ENCODE measurements around the gene LIN7A. TPM values are rescaled to one million over a fixed set of nuclear protein-coding genes. Genes with fewer than 3 reads are reported as not detected.
"Not testable (repeated sequence)": the region's sequence is repeated elsewhere in the genome, so short reads cannot be mapped to it uniquely, and the experiment has no call there.

The LIN7A gene
- total and polyA plus RNA-seq, 4 donors = 4.0 to 21.7 (median 6.6) TPM

DNA sequence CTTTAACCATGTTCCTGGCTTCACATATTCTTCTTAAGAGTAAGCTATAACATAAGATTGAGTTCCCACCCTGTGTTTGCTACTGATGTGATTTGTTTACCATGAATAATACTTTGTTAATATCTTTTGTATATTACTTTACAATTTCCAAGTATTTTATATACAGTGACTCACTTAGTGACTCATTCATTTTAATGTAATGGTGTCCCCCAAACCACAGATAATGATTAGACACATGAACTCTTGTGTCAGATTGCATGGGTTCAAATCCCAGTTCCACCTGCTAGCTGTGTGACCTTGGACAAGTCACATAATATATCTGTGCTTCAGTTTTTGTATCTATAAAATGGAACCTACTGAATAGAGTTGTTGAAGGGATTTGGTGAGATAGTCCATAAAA lies 144.9 kb downstream of the LIN7A start:
- no peaks in the 10 kb centered on the region for H3K27me3 ChIP-seq (ENCODE audit: control insufficient read depth in 3 of 3, insufficient read depth in 3 of 3, low read length in 2 of 3)
- peaks cover 0 to 6% (median 0%) of the 10 kb centered on the region in 5 donors for H3K4me1 ChIP-seq (ENCODE audit: control insufficient read depth in 5 of 5, insufficient read depth in 5 of 5, low read length in 5 of 5)
- TF ChIP-seq, protein P1, sequence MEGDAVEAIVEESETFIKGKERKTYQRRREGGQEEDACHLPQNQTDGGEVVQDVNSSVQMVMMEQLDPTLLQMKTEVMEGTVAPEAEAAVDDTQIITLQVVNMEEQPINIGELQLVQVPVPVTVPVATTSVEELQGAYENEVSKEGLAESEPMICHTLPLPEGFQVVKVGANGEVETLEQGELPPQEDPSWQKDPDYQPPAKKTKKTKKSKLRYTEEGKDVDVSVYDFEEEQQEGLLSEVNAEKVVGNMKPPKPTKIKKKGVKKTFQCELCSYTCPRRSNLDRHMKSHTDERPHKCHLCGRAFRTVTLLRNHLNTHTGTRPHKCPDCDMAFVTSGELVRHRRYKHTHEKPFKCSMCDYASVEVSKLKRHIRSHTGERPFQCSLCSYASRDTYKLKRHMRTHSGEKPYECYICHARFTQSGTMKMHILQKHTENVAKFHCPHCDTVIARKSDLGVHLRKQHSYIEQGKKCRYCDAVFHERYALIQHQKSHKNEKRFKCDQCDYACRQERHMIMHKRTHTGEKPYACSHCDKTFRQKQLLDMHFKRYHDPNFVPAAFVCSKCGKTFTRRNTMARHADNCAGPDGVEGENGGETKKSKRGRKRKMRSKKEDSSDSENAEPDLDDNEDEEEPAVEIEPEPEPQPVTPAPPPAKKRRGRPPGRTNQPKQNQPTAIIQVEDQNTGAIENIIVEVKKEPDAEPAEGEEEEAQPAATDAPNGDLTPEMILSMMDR (IDR thresholded peaks at IDR 0.05; ENCODE audit: control extremely low read depth, extremely low read depth) = no peak
- H3K4me3 ChIP-seq = no peak overlapping the region
- H3K27ac ChIP-seq (ENCODE audit: low read depth in 1 of 2, low read length in 1 of 2) = no peak overlapping the region
- H3K9ac ChIP-seq (ENCODE audit: insufficient read depth in 1 of 2, low read length in 2 of 2) = no peak overlapping the region
- no peaks in the 10 kb centered on the region for H3K9me3 ChIP-seq (ENCODE audit: control insufficient read depth in 4 of 4, insufficient read depth in 3 of 4, low read length in 3 of 4)
- ATAC-seq (ENCODE audit: insufficient read depth, low FRiP score) (no peak), DNase-seq (no peak)
- H3K36me3 ChIP-seq (ENCODE audit: control insufficient read depth in 4 of 4, insufficient read depth in 4 of 4, low read length in 4 of 4) = peaks cover 0 to 2% (median 0%) of the 10 kb centered on the region in 4 donors

DNA sequence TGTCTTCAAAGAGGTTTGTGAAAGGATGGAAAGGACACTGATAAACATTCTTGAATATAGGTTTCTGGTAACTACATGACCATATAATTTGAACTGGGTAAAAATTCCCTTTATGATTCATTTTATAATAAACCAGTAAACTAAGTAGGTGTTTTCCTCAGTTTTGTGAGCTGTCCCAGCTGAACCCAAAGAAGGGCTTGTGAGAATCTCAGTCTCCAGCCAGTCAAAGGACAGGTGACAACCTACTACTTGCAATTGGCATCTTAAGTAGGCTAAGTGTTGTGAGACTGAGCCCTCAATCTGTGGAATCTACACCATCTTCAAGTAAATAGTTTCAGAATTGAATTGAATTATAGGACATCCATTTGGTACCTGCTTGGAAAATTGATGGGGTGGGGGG lies 145.9 kb downstream of the LIN7A start:
- H3K9ac ChIP-seq (ENCODE audit: insufficient read depth in 1 of 2, low read length in 2 of 2) = no peak overlapping the region

DNA sequence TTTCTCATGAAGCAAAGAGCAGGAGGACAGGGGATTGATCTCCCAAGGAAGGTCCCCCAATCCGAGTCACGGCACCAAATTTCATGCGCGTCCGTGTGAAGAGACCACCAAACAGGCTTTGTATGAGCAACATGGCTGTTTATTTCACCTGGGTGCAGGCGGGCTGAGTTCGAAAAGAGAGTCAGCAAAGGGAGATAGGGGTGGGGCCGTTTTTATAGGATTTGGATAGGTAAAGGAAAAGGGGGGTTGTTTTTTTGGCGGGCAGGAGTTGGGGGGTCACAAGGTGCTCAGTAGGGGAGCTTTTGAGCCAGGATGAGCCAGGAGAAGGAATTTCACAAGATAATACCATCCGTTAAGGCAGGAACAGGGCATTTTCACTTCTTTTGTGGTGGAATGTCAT lies 149.3 kb downstream of the LIN7A start:
- H3K4me3 ChIP-seq; H3K9ac ChIP-seq (ENCODE audit: insufficient read depth in 1 of 2, low read length in 2 of 2); H3K4me1 ChIP-seq (ENCODE audit: control insufficient read depth in 5 of 5, insufficient read depth in 5 of 5, low read length in 5 of 5); DNase-seq; ATAC-seq (ENCODE audit: insufficient read depth, low FRiP score); H3K27me3 ChIP-seq (ENCODE audit: control insufficient read depth in 3 of 3, insufficient read depth in 3 of 3, low read length in 2 of 3); H3K9me3 ChIP-seq (ENCODE audit: control insufficient read depth in 4 of 4, insufficient read depth in 3 of 4, low read length in 3 of 4); H3K27ac ChIP-seq (ENCODE audit: low read depth in 1 of 2, low read length in 1 of 2); H3K36me3 ChIP-seq (ENCODE audit: control insufficient read depth in 4 of 4, insufficient read depth in 4 of 4, low read length in 4 of 4): not testable (repeated sequence)
- WGBS, 2 donors = 91 to 93% methylated on average over 10 of the region's 10 CpGs

More for the DNA sequence above, 145.9 kb downstream of the LIN7A start:
- DNase-seq (no peak), ATAC-seq (ENCODE audit: insufficient read depth, low FRiP score) (no peak)
- Histone ChIP-seq H3K4me3 (no peak overlapping the region), H3K36me3 (ENCODE audit: control insufficient read depth in 4 of 4, insufficient read depth in 4 of 4, low read length in 4 of 4) (peaks cover 0 to 2% (median 0%) of the 10 kb centered on the region in 4 donors), H3K27me3 (ENCODE audit: control insufficient read depth in 3 of 3, insufficient read depth in 3 of 3, low read length in 2 of 3) (no peaks in the 10 kb centered on the region), H3K9me3 (ENCODE audit: control insufficient read depth in 4 of 4, insufficient read depth in 3 of 4, low read length in 3 of 4) (no peaks in the 10 kb centered on the region), H3K27ac (ENCODE audit: low read depth in 1 of 2, low read length in 1 of 2) (no peak overlapping the region), H3K4me1 (ENCODE audit: control insufficient read depth in 5 of 5, insufficient read depth in 5 of 5, low read length in 5 of 5) (peaks cover 0 to 6% (median 0%) of the 10 kb centered on the region in 5 donors)
- TF ChIP-seq, protein P1 (IDR thresholded peaks at IDR 0.05; ENCODE audit: control extremely low read depth, extremely low read depth) = no peak

DNA sequence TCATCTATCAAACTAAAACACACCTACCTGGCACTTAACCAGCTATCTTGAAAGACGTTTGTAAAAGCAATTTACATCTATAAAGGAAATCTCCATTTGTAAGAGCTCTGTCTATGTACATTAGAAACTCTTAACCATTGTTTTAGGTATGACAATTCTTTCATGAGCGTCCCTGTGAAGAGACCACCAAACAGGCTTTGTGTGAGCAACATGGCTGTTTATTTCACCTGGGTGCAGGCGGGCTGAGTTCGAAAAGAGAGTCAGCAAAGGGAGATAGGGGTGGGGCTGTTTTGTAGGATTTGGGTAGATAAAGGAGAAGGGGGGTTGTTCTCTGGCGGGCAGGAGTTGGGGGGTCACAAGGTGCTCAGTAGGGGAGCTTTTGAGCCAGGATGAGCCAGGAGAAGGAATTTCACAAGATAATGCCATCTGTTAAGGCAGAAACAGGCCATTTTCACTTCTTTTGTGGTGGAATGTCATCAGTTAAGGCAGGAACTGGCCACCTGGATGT lies 154.7 kb downstream of the LIN7A start:
- 76 to 85% methylated on average over 5 of the region's 5 CpGs for WGBS, 2 donors
- not testable (repeated sequence) for ATAC-seq (ENCODE audit: insufficient read depth, low FRiP score); H3K4me1 ChIP-seq (ENCODE audit: control insufficient read depth in 5 of 5, insufficient read depth in 5 of 5, low read length in 5 of 5); H3K27ac ChIP-seq (ENCODE audit: low read depth in 1 of 2, low read length in 1 of 2); H3K4me3 ChIP-seq; H3K27me3 ChIP-seq (ENCODE audit: control insufficient read depth in 3 of 3, insufficient read depth in 3 of 3, low read length in 2 of 3); H3K9ac ChIP-seq (ENCODE audit: insufficient read depth in 1 of 2, low read length in 2 of 2); H3K9me3 ChIP-seq (ENCODE audit: control insufficient read depth in 4 of 4, insufficient read depth in 3 of 4, low read length in 3 of 4); H3K36me3 ChIP-seq (ENCODE audit: control insufficient read depth in 4 of 4, insufficient read depth in 4 of 4, low read length in 4 of 4); DNase-seq

All from lung (tissue), 12 donors.